ENCODE data around the gene BEAN1.
"Not testable (repeated sequence)": the region's sequence is repeated elsewhere in the genome, so short reads cannot be mapped to it uniquely, and the experiment has no call there.

BEAN1 gene

DNA sequence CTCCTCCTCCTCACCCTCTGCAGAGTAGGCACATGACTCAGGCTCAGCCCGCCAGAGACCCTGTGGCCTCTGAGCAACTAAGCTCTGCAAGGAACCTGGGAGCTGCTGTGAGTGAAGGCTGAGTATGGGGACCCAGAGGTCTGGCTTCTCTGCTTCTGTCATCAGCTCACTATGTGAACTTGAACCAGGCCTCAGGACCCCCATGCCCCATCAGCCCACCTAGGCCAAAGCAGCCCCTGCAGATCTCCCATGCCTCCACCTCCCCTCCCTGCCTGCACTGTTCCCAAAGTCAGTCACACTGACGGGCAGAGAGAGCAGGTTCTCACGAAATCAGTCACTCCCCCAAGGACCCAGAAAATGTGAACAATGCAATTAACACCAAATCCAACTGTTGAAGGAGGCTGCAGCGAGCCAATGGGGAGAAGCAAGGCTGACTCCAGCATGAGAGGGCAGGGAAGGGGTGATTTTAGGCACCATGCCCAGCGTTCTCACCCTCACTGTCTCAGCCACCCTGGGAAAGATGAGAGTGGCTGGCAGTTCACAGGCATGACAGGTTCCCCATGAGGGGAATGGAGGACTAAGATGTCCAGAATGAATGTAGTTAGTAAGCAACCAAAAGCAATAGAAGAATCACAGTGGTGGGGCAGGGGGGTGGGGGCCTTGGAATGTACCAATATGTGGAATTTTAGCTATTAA, 60.6 kb downstream of the BEAN1 start:
- DNase-seq, result peak; percentile 17 to 32 (median 17)

DNA sequence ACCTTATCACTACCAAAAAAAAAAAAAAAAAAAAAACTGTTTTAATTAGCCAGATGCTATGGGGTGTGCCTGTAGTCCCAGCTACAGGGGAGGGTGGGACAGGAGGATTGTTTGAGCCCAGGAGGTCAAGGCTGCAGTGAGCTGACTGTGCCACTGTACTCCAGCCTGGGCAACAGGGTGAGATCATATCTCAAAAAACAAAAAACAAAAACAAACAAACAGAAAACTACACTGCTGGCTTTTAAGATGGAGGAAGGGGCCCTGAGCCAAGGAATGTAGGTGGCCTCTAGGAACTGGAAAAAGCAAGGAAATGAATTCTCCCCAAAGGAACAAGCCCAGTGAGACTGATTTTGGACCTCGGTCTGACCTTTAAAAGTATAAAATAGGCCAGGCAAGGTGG, 61.4 kb downstream of the BEAN1 start:
- no peak for DNase-seq

DNA sequence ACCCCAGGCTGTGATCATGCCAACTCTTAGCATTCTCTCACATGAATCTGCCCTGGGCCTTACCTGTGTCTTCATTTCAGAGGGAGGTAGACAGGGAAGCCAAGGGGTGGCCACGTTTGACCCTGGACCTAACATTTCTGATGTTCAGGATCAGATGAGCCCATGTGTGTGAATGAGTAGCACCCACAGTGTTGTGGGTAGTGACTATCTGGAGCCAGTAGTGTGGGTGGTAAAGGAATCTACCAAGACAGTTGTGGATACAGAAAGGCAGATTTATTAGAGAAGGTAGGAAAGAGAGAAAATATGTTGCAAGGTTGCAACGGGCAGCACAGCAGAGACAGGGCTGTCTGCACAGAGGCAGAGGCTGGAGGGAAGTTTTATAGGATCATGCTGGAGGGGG, 62.3 kb downstream of the BEAN1 start:
- no peak for DNase-seq

DNA sequence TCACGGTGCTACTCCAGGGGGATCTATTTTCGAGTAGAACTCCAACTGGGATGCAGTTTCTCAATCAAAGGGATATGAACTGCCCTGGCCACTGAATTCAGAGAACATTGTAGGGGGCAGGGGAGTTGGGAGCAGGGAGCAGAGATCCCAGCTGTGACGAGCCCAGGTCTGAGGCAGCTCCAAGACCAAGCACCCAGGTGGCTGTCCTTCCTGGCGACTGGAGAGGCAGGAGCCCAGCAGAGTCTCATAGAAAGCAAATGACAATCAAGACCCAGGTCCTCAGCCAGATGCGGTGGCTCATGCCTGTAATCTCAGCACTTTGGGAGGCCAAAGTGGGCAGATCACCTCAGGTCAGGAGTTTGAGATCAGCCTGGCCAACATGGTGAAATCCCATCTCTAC, 62.7 kb downstream of the BEAN1 start:
- no peak for DNase-seq

DNA sequence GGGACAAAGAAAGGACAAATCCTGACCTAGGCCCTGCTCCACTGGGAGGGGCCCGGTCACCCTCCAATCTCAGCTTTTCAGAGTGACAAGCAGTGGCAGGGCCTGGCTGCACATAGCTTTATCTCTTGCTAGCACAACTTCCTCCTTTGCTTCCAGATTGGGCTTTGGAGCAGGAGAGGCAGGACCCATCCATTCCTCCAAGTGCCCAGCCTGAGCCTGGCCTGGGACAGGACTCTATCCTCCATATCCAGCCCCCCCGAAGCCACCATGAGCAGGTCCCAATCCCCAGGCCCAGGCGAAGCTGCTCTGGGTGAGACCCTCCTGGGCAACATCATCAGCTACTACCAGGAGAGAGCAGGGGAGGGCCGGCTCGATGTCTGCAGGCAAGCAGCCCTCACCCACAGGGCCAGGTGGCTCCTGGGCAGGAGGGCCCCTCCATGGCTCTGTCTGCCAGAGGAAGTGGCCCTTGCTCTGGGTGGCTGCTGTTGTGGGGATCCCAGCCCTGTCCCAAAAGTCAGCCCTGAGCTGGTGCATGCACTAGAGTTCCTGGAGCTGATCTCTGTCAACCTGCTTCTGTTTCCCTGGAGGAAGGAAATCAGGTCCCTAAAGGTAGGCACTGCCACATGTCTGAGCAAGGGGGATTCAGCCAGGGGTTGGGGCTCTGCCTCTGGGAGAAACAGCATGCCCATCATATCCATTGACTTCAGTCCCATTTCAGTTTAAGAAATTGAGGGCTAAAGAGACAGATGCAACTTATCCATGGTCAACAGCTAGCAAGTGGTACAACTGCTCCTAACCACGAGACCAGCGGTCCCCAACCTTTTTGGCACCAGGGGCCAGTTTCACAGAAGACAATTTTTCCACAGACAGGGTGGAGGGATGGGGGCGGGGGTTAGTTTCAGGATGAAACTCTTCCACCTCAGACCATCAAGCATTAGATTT, 64.0 kb downstream of the BEAN1 start:
- no peak for DNase-seq

DNA sequence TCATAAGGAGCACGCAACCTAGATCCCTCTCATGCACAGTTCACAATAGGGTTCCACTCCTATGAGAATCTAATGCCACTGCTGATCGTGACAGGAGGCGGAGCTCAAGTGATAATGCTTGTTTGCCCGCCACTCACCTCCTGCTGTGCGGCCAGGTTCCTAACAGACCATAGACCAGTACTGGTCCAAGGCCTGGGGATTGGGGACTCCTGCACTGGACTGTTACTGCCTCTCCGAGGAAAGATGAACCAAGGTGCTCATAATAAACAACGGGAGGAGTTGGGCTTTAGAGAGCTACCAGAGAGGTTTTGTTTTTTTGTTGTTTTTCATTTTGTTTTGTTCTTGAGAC, 64.6 kb downstream of the BEAN1 start:
- no peak for DNase-seq

DNA sequence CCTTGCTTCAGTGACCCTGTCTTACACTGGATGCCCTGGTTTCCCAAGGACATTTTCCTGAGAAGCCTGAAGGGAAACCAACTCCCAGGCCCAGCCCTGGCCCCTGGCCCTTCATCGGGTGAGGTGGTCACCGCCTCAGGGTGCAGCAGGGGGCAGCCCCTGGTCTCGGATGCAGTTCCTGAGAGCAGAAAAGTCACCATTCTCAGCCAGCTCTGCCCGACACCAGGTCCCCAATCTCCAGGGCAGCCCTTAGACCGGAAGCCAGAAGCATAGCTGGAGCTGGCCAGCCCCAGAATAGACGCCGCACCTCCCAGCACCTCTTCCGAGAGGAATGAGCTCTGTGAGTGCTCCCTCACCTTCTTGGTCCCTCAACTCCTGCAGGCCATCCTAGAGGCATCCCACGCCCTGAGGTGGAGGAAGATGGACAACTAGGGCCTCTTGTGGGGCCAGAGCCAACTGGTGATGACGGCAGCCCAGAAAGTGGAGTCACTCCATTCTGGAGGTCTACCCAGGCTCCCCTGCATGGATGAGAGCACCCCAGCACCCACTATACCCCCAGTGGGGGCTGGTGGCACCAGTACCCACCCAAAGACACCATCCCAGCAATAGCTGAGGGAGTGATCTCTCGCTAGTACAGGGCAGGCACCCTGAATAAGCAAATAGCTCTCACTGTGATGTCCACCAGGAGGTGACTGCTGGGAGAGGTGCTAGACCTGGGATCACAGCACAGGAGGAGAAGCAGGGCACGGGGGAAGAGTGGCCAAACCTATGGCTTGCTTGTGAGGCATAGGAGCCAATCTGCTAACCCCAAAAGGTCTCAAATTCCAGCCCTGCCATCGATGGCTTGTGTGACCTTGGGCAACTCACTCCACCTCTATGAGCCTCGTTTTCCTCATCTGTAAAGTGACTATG, 66.7 kb downstream of the BEAN1 start:
- DNase-seq, result no peak

DNA sequence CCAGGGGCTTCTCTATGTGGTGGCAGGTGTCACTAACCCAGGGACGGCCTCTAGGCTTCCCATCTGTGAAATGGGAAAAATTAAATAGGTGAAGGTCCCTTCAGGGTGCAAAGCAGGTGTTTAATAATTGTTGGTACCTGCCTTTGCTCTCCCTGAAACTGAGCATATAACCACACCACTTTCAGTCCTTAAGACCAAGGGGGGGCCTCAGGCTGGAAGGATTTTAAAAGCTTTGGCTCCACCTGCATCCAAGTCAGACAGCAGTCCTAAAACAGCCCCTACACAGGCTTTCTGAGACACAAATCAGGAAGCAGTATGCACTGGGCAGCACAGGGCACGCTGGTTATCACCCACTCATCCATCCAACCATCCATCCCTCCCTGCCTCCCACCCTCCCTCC, 67.8 kb downstream of the BEAN1 start:
- DNase-seq, result no peak

DNA sequence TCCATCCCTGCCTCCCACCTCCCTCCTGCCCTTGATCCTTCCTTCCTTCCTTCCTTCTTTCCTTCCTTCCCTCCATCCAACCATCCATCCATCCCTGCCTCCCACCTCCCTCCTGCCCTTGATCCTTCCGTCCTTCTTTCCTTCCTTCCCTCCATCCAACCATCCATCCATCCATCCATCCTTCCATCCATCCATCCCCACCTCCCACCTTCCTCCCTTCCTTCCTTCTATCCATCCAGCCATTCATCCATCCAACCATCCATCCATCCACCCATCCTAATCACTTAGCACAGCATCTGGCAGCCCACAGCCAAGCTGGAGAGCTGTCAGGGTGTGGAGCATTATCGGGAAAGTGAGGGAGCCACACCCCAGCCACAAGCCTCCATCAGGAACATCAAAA, 68.3 kb downstream of the BEAN1 start:
- no peak for DNase-seq

GRCh38 chr16:66496226-66496625, 69.1 kb downstream of the BEAN1 start:
- DNase-seq, result not testable (repeated sequence)

DNA sequence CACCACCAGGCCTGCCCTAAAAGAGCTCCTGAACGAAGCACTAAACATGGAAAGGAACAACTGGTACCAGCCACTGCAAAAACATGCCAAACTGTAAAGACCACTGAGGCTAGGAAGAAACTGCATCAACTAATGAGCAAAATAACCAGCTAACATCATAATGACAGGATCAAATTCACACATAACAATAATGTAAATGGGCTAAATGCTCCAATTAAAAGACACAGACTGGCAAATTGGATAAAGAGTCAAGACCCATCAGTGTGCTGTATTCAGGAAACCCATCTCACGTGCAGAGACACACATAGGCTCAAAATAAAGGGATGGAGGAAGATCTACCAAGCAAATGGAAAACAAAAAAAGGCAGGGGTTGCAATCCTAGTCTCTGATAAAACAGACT, 70.8 kb downstream of the BEAN1 start:
- DNase-seq, result not testable (repeated sequence)

- not testable (repeated sequence) for DNase-seq
Measured at GRCh38 chr16:66501563-66501962, 74.5 kb downstream of the BEAN1 start.

- no peak for DNase-seq
Measured at GRCh38 chr16:66502020-66502913, 75.2 kb downstream of the BEAN1 start.

DNA sequence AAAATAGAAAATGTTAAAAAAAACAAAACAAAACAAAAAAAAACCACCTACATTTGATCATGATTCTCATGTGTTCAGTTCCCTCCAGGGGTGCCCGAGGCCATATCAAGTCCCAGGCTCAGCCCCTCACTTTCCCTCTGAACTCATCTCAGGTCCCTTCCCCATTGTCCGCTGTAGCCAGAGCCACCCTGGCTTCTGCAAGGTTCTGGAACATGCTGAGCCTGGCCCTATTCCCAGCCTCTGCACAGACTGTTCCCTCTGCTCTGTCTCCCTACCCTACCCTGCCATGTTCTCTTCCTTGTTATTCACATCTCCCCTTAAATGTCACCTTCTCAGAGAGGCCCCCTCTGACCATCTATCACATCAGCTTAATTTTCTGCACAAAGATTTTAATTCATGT, 75.9 kb downstream of the BEAN1 start:
- no peak for DNase-seq

DNA sequence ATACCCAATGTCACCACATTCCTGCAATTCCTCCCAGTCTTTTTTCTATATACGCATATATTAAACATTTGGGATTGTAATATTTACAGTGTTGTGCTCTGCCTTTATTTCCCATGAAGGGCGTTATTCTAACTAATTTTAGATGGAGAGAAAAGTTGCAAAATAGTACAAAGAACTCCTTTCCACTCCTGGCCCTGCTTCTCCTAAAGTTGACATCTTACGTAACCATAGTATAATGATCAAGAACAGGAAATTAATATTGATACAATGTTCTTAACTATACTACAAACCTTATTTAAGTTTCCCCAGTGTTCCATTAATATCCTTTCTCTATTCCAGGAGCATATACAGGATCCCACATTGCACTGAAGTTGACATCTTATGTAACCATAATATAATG, 76.5 kb downstream of the BEAN1 start:
- DNase-seq, result no peak

GRCh38 chr16:66507731-66508239, 80.7 kb downstream of the BEAN1 start:
- DNase-seq, result no peak

DNA sequence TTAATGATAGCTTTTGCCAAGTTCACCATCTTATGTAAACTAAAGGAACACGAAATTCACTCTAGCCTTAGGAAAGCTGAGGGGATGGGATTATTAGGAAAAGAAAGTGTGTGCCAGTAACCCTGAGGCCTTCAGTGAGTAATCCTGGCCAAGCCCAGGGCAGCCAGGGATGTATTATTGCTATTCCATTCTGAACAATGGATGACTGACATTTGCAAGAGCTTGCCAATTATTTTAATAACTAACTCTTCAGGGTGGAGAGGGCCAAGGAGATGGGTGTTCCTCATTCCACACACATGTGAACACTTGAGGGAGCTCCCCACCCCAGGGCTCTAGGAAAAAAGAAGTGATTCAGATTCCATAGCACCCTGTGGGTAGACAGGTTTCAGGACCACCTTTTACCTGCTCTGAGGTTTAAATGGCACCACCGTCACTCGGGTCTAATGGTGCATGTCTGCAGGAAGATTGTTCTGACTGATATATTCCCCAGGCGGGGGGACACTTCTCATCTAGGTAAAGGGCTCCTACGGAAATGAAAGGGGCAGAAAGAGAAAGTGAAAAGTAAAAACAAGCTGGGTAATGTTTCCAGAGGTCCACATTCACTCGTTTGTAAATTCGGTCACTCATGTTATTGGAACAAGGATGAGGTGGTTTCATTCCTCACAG, 81.3 kb downstream of the BEAN1 start:
- no peak for DNase-seq

- no peak for DNase-seq
Measured at GRCh38 chr16:66508914-66509496, 81.9 kb downstream of the BEAN1 start.

DNA sequence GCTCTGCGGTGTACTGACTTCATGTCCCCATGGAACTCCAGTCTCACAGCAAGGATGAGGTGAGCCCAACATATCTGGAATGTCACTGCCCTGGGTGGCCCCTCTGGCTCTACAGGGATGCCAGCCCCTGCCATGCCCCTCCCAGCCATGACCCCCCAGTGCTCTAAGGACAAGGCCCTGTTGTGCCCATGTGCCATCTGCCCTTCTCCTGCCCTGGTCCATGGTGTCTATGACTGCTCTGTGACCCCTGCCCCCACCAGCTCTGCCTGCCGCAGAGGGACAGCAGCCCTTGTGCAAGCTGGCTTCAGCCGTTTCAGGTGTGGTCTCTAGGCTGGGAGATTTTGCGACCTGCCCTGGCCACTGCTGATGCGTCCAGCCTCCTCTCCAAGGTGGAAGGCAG, 82.5 kb downstream of the BEAN1 start:
- no peak for DNase-seq

DNA sequence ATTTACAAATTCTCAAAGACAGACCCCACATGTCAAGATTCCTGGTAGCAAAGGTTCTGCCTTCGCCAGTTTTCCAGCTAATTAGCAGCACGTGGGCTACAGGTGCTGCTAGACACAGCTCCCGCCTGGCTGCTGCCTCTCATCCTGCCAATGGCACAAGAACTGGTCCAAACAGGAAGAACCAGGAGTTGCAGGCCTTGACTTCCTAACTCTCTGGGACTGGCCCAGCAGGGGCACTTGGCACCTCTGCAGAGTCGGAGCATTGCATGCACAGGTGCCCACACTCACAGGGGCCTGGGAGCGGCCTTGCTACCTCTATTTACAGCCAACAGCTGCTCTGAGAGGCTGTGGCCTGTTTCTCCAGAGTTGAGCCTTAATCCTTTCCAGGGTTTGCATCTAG, 83.2 kb downstream of the BEAN1 start:
- no peak for DNase-seq

Data from suppressor macrophage treated with lipopolysaccharide for 1 hour (primary cell).